Measurements from ENCODE around the gene TNIK.

TNIK gene

DNA sequence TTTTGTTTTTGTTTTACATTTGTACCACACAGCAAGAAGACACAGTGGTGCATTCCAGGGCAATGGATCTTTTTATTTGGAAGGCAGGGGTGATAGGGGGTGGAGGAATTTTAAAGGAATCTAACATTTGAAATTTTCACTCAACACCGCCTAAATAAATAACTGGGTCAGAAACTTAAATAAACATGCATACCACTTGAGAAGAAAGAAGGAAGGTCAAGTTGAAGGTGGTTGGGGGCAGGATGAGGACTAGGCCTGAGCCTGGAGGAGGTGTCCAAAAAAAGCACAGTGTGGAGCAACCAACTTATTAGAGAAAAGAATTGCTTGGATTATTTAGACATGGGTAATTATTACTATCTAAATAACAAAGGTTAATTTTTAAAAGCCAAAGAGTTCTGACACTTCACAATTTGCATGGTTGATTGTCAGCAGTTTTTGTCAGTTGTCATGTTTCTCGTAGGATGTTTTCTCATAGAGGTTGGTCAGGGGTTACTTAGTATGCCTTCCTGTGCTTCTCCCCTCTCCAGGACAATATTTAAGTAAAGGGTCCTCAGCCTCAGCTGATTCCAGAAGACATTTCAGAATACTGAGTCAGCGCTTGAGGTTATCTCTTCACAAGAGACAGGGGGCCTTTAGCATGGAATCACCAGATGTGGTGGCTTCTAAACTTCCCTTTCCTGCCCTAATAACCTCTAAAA, 260.0 kb downstream of the TNIK start:
- no peak for DNase-seq (ENCODE audit: low read depth in 2 of 3, low spot score in 2 of 3)

DNA sequence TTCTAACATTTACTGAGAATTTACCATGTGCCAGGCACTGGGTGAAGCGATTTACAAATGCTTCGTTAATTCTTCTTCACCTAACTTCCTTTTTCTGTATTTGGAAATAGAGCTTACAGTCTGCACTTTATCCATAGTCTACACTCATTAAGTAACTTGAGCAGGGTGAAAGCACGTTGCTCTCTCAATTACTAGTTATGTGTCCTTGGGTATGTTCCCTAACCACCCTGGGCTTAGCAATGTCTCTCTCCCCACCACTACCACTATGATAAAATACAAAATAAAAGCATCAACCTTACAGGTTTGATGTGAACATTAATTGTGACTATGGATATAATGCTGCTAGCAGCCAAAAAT, 260.8 kb downstream of the TNIK start:
- DNase-seq (ENCODE audit: low read depth in 2 of 3, low spot score in 2 of 3): no peak

DNA sequence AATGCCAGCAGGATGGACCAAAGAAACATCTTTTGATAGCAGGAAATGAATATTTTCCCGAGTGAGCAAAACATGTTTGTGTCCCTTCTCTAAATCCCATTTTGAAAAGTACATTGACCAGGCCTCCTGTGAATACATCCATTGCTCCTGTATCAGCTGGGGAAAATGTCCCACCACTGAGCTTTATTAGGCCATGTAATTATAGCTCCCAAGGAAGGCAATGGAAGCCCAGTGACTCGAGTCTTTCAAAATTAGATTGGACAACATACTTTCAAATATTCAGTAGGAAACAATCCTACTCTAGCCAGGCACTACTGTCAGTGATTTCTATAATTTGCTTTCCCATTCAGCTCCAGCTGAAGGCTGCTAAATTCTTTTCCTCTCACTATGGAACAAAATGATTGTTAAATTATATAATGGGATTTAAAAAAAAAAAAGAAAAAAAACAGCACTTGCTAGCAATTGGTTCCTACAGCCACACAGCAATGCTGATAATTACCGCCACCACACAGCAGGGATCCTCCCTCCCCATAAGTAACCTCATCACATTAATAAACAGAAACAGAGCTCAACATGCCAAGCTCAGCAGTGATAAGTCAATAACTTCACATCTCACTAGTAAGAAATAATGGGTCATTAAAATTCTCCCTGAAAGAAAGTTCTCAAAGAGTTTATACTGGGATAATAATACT, 261.3 kb downstream of the TNIK start:
- no peak for DNase-seq (ENCODE audit: low read depth in 2 of 3, low spot score in 2 of 3)

DNA sequence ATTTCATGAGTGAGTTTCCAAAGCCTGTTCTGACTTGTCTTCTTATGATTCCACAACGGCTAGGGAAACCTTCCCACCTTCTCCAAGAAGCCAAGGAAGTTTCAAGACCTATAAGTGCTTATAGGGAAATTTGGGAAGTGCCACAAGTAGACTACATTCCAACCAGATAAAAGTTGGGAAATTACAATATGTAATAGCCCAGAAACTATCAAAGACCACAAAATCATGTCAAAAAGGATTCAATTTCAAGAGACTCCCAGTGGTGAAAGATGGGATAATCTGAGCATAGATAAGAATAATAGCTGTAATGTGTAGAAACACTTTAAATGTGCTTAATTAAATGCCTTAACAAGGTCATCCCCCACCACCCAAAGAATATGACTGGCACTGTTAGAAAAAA, 264.5 kb downstream of the TNIK start:
- DNase-seq (ENCODE audit: low read depth in 2 of 3, low spot score in 2 of 3): no peak

DNA sequence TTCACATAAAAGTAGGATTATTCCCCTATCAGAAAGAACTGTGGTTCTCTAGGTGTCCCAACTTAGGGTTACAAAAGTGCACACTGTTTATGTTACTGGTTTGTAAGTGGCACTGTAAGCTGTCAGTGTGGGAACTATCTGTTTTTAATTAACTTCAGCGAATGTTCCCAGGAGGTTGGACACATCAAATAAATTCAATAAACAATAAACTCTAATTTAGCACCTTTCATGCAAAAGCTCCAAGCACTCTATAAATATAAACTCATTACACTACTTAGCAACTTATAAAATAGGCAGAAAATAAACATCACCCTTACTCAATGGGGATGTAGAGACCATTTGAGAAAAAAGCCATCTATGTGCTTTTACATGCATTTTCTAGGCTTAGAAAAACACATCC, 265.2 kb downstream of the TNIK start:
- no peak for DNase-seq (ENCODE audit: low read depth in 2 of 3, low spot score in 2 of 3)

DNA sequence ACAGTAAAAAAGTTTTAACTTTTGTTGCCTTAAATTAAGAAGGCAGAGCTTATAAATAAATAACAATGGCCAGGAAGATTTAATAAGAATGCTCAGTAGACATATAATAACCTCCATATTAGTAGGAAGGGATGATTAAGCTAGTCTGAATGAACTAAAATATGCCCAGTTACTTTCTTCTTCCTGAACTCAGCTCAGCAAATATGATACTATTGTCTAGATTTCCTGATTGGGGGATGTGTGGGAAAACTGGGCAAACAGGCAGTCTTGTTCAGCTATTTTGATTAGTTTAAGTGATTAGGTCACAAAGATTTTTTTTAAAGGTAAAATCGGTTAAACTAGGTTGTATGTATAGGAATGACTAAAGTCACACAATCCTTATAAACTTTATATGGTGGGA, 266.5 kb downstream of the TNIK start:
- DNase-seq (ENCODE audit: low read depth in 2 of 3, low spot score in 2 of 3): no peak

DNA sequence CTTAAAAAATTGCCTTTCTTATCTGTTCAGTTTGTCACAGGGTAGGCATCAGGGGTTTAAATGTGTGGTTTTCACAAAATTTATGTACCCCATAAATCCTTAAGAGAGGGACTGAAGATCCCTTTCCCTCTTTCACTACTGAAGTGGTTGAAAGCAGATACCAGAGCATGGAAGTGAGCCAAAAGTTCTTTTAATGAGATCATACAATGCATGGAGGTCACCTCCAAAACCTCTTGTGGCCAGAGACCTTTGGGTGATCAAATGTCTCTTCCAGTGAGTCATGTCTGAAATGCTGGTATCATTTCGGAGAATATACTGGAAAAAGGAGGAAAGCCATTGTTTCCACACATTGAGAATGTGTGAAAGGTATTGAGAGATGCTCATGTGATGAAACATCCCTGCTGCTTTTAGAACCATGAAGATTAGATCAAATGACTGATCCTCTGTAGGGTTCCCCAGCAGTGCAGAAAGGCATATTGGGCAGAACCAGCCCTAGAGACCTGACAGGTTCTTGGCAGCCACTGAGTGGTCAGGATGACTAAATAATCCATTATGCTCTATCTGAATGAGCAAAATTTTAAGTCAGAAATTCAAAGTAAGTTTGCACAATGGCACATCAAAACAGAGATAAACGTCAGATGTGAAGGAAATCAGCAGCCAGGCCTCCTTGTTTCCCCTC, 267.9 kb downstream of the TNIK start:
- no peak for DNase-seq (ENCODE audit: low read depth in 2 of 3, low spot score in 2 of 3)

DNA sequence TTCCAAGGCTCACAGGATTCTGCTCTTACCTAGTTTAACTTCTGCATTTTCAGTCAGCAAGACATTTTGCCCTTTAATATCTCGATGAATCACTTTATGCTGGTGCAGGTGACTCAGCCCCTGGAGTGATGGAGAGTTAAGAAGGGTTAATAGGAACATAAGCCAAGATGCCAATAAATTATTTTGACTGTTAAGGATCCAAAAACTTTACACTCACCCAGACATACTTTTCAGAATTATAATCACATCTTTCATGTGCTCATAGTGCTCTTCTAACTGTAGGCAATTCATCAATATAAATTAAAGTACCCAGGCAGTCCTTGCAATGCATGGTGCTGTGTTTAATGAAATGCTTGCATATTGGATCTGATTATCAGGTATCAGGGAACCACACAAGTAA, 269.5 kb downstream of the TNIK start:
- no peak for DNase-seq (ENCODE audit: low read depth in 2 of 3, low spot score in 2 of 3)

DNA sequence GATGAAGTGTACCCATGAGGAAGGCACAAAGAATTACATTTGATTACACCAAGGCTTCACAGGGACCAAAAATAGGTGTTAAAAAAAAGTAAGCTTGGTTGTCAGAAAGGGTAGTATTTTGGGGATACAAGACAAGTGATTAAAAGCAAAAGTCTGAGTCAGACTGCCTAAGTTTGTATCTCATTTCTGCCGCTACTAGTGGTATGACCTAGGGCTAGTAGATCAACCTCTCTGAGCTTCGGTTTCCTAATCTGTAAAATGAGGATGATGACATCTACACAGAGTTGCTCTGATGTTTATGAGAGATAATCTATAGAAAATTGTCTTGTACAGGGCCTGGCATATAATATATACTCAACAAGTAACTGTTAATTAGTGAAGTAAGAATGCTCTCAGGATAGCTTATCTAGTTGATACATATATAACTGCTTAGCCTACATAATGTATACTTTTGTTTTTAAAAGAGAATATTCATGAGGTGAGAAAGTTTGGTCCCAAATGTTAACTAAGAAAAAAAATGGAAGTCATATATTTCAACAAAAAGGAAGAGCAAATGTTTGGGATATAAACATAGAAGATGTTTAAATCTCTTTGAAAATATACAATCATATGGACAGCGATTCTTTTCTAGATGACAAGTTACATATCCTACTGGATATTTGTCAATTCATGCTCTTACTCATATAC, 270.7 kb downstream of the TNIK start:
- no peak for DNase-seq (ENCODE audit: low read depth in 2 of 3, low spot score in 2 of 3)

DNA sequence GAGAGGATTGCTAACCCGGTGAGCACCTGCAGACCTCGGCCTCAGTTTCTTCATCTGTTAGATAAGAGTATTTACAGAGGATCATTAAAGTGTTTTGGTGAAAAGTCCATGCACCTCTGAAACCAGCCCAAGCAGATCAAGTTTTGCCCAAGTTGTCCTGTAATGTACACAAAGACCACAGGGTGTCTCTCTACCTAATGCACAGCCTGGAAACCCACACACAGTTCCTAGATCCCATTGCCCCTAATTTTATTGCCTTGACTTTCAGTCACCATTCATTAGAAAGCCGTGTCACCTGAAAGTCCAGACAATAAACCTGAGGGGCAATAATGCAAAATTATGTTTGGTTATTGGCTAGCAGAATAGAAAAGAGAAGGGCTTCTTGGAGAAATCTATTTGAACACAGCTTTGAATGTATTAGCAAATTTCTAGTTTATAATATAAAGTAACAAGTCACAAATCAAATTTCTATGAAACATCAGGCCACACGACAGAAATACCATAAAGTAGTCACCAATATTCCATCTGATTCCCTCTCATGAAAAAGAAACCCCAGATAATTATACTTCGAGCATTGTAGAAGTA, 272.4 kb downstream of the TNIK start:
- DNase-seq (ENCODE audit: low read depth in 2 of 3, low spot score in 2 of 3): no peak

DNA sequence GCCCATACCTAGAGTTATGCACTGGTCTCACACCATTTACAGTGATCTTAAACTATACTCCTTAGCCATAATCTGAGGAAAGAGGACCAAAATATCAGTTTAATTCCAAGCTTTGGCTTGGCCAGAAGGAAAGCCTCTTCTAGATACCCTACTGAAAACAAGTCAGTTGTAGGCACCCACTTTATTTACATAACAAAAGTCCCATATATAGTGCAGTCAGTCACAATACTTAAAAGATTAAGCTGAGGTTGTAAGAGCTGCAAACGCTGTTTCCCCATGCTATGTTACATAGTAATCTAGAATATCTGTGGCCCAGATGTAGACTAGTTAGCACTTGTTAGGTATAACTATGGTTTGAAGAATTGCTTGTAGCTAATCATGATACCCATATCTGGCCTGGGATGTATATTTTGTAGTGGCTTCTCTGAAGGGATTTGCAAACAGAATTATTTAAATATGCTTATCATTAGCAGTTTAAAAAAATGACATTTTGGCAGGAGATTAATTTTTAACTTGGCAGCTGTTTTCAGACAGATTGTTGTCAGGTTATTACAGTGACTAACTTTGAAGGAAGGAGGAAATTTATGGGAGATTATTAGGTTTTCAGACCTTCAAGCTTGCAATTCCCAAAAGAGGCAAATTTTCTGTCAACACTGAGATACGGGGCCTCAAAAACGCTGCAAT, 273.2 kb downstream of the TNIK start:
- DNase-seq (ENCODE audit: low read depth in 2 of 3, low spot score in 2 of 3): no peak

DNA sequence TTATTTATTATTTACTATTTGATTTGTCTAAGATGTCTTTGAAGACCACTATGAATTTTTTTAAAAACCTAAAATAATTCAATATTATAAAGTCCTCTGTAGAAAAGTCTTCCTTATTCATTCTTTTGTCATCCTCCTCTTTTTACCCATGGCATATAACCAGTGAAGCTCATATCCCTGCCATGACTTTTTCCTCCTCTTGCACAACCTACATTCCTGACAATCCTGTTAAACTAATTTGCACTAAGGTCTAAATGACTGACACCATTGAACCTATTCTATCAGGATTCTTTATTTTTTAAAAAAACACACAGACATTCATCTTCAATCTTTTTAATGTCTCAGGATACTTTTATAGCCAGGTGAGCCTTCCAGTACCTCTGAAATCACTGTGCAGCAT, 273.8 kb downstream of the TNIK start:
- no peak for DNase-seq (ENCODE audit: low read depth in 2 of 3, low spot score in 2 of 3)

DNA sequence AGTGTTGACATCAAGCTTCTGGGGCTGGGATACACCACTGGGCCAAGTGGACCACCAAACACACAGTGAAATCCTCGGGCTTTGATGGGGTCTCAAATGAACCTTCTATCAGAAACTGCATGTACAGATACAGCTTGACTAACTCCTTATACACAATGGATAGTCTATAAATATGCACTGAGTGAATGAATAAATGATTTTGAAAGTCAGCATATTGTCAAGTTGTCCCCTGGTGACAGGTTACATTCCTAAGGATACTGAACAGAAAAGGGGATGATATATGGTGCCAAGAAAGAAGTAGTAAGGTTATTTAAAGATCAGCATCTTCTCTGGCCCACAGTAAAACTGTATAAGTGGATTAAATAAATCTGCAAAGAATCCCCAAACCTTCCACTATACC, 274.2 kb downstream of the TNIK start:
- no peak for DNase-seq (ENCODE audit: low read depth in 2 of 3, low spot score in 2 of 3)

DNA sequence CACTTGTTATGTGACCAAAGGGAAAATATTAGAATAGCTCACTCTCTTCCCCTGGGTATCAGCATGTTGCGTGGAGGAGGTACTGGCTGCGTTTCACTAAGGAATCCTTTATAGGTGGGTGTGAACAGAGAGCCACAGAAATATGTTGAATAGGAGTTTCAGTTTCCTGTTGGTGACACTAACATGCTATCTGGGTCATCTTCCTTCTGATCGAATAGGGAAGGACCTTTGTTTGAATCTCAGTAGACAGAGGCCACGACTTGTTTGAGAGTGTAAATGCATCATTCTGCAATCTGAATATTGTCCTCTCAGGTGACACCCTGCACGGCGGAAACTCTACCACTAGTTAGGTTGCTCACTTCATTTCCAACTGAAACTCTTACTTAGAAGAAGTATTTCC, 275.8 kb downstream of the TNIK start:
- no peak for DNase-seq (ENCODE audit: low read depth in 2 of 3, low spot score in 2 of 3)

DNA sequence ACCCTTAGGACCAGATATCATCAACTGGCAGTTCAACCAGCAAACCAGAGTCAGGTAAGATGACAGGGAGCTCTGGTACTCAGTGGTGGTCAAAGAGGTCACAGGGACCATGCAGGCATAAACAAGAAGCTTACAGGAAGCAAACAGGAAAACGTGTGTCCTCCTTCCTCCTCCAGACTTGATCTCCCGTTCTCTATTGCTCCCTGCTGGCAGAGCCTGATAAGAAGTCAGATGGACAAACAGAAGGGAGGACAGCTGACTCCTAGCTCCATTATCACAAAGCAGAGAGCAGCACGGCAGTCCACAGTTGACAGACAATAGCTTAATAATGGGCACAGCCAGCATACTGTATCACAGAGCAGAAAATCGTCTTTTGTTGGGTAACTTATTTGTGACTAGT, 277.2 kb downstream of the TNIK start:
- DNase-seq (ENCODE audit: low read depth in 2 of 3, low spot score in 2 of 3): no peak

DNA sequence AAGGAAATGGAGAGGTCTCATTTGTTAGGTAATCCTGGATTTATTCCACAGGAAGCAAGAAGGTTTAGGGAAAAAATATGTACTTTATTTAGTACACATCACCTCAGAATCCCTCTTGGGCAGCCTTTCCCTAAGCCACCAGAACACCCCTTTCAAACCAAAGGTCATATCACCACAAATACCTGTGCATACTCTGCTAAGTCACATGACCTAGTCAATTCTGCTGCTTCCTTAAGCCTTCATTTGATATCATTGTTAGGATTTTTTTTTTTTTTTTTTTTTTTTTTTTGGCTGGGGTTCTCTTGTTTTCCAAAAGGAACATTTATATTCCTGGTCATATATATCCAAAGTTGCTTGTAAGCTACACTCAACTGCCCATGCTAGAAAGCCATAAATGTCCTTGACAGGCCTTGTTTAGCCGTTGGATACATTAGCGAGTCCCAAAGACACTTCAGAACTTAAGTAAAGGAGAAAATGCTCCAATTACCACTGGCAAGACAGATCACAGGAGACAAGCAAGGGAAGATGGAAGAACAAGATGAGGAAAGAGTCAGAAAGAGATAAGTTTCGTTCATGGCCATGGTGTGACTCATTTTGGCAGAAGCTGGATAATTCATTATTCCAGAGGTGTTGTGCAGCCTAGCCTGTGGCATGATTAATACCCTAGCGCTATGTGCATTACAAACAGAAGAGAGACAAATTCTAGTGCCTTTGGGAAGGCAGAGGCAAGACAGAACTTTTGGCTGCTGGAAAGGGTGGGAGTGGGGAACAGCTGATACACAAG, 278.1 kb downstream of the TNIK start:
- DNase-seq (ENCODE audit: low read depth in 2 of 3, low spot score in 2 of 3): no peak

DNA sequence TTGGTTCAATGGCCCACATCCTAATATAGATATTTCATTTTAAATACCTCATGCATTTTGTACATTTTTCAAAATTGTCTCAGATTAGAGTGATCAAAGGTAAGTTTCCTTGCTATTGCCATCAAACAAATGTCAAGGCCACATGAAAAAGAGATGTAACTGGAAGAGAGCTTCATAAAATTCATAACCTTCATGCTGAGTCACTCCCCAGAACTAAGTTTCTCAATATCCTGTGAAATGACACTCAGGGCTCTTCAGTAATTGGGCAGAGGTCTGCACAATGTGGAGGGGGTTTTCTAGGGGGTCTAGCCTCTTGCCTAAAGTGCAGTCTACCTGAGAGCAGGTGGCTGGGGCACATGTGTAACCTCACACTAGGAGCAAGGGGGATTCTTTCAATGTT, 281.5 kb downstream of the TNIK start:
- DNase-seq (ENCODE audit: low read depth in 2 of 3, low spot score in 2 of 3): no peak

DNA sequence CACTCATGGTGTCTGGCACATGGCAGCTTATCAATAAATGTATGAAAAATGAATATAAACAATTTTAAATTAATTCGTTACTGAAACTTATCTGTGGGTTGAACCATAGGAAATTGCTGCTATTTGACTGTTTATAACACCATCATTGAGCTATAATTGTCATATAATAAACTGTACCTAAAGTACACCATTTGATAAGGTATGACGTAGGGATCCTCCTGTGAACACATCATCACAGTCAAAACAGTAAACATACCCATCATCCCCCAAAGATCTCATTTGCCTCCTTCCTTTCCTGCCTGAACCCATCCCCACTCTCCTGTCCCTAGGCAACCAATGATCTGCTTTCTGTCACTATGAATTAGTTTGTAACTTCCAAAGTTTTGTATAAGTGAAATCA, 282.7 kb downstream of the TNIK start:
- DNase-seq (ENCODE audit: low read depth in 2 of 3, low spot score in 2 of 3): no peak

DNA sequence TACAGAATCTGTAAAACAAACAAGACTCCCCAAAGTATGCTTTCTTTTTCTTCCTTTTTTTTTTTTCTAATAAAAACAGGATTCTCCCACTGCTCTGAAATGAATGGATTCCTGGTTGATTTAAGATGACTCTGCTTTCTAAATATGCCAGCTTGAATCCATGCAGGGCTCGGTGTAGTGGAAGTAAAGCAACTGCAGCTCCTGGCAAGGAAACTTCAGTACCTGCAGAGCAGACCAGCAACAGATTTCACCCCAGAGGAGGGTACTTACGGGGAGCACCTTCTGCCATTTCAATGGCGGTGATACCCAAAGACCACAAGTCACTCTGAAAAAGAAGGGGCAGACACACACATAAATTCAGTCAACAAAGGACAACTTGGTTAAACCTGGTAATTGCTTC, 283.1 kb downstream of the TNIK start:
- DNase-seq (ENCODE audit: low read depth in 2 of 3, low spot score in 2 of 3): no peak

DNA sequence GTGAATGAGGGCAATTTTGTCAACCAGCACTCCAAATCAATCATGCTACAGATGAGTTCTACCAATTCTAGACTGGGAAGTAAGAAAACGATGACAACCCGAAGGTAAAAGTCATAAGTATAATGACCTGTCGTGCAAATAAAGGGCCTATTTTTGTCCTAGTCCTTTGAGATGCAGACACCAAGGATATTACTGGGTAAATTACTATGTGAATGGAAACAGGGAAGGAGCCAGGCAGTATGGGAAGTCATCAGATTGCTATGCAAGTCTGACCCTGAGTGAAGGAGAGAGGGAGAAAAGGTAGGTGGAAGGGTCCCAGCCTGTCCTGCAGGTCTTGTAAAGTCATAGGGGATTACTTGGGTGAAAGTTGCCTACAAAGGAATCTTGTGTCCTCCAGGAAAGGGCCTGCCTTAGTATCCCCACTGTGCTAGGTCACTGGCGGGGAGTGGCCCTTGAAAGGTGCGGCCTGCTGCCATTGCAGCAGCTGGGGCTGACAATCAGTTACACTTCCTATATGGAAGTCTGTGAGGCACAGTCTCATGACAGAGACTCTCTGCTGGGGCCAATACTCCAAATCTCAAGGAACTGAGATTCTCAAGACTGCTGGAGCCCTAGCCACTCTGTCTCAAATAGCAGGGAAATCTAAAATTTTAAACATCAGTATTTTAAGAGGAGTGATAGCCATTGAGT, 283.8 kb downstream of the TNIK start:
- DNase-seq (ENCODE audit: low read depth in 2 of 3, low spot score in 2 of 3): no peak

Data from activated CD8-positive, alpha-beta memory T cell treated with anti-CD3 and anti-CD28 coated beads for 48 hours (primary cell).